GM19238 (cell line): Measurements from ENCODE around the gene HYAL1.
"Not testable (repeated sequence)": the region's sequence is repeated elsewhere in the genome, so short reads cannot be mapped to it uniquely, and the experiment has no call there.

Experiments used
- DNase-seq: peaks from one replicate; pipeline ENCODE4 v3.0.0; 2011; ENCODE audit warnings: low spot score; ENCODE audit not compliant: insufficient read length

HYAL1 gene

DNA sequence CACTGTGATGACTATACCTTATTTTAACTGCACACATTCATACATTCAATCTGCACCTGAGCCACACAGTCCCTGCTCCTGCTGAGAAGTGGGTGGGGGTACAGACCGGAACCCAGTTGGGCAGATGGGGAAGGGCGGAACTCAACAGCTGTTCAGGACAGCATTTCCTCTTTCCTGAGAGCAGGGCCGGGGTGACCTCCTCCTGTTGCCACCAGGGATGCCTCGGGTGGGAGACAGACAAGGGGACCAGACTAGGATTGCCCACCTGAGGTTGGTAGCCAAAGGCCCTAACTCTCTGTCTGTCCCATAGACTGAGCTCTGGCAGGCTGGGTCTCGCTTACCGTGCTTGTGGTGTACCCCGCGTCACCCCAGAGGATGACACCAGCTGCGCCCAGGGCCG lies 15.2 kb upstream of the HYAL1 start:
- DNase-seq = no peak

DNA sequence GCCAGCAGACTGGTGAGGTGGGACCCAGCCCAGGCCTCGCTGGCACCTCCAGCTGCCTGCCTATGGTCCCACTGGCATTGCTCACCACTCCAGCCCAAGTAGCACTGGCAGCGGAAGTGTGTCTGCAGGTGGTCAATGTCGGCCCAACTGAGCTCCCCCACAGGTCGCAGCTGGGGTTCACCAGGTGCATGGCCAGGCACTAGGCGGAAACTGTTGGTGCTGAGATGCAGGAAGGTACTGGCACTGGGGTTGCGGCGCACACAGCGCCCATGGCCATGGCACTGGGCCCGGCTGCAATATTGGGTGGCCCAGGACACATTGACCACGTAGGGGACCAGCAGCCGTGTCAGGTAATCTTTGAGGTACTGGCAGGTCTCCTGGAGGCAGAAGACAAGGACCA lies 14.8 kb upstream of the HYAL1 start:
- DNase-seq = no peak

DNA sequence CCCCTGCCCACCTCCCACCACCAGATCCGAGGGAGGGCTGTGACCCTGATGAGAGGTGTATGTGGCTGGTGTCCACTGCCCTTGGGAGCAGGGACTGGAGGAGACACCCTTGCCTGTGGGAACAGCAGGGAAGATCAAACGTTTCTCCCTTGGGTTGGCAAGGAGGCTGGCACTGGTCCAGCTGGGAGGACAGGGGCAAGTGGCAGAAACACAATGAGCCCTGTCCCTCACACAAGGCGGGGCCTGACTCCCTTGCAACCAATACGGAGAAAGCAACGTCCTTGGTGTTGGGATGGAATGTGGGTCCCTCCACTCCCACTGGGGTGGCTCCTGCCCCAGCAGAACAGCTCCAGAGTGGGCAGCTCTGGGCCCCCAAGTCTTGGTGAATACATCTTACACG lies 13.9 kb upstream of the HYAL1 start:
- DNase-seq = no peak

DNA sequence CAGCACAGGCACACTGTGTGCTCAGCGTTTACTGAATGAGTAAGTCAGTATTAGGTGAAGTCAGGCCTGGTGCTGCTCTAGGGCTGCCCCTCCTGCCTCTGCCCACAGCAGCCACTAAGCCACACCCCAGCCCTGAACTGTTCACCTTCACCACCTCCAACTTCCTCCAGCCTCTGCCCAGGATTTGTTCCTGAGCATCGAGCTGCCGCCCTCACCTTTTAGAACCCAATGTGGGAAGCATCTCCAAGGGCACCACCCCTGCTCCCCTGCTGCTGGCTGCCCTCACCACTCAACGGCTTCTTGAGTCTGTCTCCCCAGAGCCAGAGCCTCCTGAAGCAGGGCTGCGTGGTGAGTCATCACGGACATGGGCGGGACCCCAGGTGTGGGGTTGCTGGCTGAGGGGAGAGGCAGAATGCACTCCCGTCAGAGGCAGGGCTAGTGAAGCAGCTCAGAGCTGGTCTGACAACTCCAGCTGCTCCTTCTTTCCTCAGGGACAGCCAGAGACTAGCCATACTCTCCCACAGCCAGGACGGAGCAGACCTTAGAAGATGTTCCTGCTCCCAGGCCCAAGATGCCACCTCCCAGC lies 13.4 kb upstream of the HYAL1 start:
- DNase-seq = no peak

DNA sequence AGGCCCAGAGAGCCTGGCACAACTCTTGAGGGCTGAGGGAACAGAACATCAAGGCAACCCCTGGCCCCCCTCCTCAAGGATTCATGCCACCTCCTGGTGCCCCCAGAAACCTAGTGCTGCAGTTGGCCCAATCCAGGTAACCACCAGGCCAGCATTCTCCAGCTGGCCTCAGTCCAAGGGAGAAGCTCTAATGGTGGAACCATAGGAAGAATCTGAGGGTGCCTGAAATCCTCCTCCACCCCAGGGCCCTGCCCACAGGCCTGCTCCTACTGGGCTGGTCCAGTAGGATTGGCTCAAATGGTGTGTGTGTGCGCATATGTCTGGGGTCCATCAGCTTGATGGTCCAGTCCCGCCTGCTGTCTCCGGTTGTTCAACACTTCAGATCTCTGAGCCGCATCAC lies 11.4 kb upstream of the HYAL1 start:
- no peak for DNase-seq

DNA sequence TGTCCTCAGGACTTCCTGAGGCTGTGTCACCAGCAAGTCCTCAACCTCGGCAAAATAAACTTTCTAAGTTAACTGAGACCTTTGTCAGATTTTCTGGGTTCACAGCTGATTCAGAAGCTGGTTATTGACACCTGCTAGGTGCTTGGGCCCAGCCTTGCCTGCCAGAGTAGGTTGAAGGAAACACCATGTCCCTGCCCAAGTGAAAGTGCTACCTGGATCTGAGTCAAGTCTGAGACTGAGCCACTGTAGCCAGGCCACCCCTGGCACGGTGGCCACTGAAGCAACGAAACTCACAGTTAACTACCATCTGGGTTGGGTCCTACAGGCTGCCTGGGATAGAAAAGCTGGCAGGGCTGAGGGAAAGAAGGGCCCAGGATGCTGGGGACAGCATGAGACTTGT lies 11.0 kb upstream of the HYAL1 start:
- no peak for DNase-seq

DNA sequence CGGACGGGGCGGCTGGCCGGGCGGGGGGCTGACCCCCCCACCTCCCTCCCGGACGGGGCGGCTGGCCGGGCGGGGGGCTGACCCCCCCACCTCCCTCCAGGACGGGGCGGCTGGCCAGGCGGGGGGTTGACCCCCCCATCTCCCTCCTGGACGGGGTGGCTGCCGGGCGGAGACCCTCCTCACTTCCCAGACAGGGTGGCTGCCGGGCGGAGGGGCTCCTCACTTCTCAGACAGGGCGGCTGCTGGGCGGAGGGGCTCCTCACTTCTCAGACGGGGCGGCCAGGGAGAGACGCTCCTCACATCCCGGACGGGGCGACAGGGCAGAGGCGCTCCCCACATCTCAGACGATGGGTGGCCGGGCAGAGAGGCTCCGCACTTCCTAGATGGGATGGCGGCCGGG lies 8.7 kb upstream of the HYAL1 start:
- DNase-seq = not testable (repeated sequence)

DNA sequence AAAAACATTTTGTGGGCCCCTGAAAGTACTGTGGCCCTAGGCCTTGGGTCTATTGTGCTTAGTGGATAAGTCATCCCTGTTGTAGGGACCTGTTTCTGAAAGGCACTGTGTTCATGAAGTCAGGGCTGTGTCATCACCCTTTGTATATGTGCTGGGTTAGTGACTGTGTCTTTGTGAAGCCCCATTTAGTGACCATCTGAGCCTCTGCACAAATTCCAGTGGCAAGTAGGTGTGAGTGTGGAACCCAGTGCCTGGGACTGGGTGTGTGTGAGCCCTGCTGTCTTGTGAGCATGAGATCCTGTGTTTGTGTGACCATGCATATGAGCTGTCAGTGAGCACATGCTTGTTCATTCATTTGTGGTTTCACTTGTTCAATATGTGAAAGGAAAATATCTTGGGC lies 1.2 kb upstream of the HYAL1 start:
- DNase-seq = no peak

DNA sequence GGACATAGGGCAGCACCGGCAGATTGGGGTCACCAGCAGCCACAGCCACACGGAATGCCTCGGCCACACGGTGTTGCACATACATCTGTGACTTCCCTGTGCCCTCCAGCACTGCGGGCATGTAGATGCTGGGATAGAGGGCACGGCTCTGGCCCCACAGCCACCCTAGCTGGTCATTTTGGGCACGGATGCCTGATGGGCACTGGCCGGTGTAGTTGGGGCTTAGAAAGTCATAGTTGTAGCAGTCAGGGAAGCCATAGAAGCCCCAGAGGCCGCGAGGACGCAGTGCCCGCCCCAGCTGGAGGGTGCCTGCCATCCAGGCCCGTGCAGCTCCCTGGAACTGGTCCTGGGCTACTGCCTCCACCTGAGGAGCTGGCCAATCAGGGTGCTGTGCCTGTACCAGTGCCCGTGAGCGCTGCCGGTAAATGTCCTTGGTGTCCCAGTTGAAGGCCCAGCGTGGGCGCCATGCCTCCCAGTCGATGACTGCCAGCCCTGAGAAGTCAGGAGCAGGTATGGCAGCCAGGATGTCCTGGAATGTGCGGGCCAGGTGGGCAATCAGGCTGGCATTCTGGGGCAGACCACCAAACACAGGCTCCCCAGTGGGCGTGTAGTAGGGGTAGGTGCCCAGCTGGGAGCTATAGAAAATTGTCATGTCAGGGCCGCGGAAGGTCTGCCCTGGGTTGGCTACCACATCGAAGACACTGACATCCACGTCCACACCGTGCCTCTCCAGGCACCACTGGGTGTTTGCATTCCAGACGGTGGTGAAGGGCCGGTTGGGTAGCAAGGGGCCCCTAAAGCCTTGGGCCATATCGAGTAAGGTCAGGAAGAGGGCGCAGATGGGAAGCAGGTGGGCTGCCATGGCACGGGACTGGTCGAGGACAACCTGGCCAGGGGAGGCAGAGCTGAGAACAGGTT lies 1.0 kb downstream of the HYAL1 start:
- DNase-seq = no peak

DNA sequence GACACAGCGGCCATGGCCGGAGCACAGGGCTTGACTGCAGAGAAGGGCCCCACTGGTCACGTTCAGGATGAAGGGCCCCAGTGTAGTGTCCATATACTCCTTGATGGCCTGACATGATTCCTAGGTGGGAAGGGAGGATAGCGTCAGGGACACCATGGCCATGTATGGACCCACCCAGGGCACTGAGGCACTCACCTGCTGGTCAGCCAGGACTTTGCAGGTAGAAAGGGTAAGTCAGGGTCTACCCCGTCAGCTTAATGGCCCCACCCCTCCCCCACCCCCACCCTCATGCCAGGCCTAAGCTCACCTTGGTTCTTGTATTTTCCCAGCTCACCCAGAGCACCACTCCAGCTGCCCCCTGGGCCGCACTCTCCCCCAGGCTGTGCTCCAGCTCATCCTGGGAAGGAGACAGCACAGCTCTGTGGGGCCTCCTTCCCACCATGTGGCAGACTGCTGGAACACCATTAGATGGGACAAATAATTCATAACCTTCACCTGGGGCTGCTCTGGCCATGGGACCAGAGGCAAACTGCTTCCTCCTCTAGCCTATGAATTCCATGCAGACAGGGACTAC lies 2.6 kb downstream of the HYAL1 start:
- no peak for DNase-seq

DNA sequence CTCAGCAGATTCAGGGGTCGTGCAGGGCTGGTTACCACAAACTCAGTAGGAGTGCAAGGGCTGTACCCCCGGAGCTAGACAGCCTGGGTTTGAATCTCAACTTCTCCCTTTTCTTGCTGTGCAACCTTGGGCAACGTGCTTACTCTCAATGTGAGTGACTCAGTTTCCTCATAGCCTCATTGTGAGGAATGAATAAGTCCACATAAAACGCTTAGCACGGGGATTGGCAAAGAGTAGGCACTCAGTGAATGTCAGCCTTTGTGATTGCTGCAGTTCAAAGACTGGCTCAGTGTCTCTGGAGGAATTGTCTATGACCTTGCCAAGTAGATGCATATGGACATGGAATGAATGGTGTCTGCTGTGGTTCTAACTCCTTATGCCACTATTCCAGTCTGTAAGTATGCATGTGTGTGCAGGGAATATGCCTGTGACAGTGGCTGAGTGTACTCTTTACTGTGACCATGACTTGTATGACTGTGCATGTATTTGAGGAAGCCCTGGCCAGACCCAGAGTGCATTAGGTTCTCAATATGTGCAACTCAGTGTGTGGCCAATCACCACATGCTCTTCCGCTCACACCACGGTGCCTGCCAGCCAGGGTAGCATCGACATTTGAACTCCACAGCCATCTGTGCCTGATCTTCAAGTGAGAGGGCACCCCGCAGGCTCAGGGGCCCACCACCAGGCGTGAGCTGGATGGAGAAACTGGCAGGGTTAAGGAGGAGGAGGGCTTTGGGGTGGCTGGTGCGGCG lies 3.3 kb downstream of the HYAL1 start:
- DNase-seq = no peak

DNA sequence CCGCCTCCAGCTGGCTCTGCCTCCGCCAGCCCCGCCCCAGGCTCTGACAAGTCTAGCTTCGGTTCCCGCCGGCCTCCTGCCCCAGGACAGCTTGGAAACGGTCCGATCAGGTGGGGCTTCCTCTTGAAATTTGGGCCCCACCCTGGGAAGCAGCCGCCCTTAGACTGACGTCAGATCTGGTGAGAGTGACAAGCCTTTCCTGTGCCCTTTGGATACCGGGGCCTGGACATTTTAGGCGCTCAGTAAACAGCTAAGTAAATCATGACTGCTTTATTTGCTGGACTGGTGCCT lies 3.8 kb downstream of the HYAL1 start:
- DNase-seq = no peak

DNA sequence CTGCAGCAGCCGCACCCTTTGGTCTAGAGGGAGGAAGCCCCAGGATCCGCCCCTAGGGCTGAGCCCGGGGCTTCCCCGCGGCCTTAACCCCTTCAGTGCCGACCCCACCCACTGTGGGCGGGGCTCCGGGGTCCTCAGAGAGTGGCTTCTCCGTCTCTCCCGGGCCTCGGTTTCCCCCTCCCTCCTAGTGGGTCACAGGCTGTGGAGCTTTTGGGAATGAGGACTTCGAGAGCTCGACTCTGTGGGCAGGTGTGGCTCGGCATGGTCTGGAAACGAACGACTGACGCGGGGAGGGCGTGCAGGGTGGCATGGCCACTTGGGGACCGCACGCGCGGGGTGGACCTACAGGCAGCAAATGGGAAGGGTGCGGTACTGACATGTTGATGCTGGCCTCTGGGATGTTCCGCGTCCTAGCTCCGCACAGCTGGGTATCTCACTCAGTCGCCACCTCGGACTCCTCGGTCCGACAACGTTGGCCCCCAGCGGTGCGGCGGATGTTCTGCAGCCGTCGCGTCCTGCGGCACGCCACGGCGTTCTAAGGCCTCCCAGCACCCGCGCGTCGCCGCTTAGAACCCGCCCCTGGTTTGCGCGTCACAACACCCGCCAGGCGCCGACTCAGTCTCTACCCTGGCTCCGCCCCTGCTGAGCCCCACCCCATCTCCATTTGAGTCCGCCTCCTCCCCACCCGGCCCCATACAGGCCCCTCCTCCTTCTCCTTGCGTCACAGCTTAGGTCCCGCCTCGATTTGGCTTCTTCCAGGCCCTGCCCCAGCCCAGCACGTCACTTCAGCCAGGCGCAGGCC lies 4.3 kb downstream of the HYAL1 start, which contains the start of the genes HYAL3 and NAA80:
HYAL3 (minus strand) TSS at position 570 of the 802 bp plus-strand sequence. CDS start 3,803 bp downstream, outside the sequence.
NAA80 (minus strand) TSS at position 570 of the 802 bp plus-strand sequence. CDS start 1,942 bp downstream, outside the sequence.
- peak; percentile 97 for DNase-seq

DNA sequence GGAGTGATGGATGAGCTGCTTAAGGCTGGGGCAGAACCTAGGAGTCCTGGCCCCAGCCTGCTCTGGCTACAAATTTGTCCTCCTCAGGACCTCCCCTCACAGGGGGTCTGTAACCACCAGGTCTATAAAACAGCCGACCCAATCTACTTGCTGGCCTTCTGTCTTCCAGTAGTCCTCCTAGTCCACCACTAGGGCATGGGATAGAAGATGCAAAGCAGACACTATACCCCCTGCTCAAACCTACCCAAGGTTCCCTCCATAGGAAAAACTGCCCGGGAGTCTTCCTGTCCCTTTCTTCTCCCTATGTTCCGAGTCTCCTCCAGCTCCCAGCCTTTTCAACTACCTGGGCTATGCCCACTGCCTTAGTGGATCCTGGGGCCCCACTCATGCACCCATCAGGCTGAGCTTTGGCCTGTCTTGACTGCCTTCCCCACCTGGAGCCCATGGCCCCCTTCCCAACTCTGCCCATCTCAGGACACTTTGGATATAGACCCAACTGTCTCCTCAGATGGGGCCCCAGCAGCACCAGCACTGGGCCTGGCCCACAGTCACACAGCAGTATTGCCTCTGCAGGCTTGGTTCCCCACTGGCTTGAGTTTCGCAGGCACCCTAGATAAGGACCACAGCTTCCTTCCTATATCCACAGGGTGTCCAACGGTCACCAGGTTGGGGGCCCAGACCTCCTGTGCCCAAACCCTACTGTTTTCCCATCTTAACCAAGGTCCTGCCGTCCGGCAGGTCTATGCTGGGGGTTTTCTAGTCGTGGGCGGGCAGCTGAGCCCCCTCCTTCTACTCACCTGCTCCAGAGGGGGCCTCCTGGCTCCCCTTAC lies 5.3 kb downstream of the HYAL1 start:
- DNase-seq = no peak

DNA sequence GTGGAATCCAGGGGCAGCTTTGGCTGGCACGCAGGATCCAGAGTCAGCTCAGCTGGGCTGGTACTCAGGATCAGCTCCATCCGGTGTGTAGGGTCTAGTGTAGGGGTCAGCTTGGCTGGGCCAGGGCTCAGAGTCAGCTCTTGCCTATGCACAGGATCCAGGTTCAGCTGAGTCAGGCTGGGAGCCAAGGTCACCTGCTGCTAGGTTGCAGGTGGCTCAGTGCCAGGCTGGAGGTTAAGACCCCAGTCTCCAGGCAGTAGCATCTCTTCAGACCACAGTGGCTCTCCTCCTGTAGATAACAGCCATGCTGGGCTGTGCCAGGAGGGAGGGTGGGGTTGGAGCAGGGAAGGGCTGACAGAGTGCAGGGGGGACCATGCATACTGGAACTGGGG lies 6.0 kb downstream of the HYAL1 start:
- DNase-seq = no peak

DNA sequence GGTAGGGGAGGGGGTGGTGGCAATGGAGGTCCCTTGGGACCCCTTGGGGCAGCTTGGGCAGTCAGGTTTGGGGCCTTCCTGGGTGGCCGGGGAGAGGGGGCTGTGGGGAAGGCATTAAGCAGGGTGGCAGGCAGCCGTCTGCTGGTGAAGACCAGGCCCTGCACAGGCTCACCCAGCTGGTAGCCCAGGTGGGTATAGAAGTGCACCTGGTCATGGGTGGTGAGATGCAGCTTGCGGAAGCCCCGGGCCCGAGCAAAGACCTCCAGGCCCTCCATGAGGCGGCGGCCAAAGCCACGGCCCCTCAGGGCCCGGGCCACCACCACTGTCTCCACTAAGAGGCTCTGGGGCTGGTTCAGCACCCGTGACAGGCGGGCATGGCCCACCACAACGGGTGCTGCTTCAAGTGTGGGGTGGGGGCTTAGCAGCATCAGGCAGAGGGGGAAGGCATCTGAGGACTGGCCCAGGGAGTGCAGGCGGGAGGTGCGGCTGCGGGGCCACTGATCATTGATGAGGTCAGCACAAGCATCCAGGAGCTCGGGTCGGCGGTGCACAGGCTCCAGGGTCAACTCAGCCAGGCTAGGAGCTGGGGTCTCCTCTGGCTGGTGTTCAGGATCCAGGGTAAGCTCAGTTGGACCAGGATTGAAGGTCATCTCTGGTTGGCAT lies 6.5 kb downstream of the HYAL1 start:
- no peak for DNase-seq

DNA sequence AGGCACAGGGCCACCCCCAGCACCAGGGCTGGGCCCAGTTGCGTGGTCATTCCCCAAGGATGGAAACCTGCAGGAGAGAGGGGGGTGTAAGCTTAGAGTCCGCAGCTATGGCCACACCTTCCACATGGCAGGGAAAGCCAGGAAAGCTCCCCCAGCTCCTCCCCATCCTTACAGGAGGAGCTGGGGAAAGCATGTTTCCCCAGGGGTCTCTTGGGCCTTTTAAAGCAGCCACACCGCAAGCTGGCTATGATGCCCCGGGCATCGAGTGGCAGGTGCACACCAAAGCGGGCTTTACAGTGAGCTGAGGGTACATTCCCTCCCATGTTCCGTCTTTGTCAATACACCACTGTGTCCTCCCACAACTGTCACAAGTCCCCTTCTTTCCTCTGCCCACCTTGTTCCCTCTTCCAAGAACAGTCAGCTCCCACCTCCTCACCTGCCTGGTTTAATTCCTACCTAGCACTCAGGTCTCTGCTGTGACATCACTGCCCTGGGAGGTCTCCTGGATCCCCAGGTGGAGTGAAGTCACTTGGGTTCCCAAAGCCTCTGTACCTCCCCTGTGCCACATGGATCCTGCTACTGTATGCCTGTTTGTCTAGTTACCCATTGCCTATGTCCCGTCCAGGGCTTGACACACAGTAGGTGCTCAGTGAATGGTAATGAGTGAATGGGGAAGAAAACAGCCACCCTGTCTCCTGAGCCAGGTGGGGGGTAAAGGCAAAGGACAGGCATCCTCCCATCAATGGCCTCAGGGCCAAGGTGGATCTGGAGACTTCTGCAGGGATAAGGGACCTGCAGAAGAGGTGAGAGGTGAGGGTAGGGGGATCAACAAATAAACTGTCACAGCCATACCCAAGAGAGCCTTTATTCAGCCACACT lies 7.6 kb downstream of the HYAL1 start:
- DNase-seq = no peak

DNA sequence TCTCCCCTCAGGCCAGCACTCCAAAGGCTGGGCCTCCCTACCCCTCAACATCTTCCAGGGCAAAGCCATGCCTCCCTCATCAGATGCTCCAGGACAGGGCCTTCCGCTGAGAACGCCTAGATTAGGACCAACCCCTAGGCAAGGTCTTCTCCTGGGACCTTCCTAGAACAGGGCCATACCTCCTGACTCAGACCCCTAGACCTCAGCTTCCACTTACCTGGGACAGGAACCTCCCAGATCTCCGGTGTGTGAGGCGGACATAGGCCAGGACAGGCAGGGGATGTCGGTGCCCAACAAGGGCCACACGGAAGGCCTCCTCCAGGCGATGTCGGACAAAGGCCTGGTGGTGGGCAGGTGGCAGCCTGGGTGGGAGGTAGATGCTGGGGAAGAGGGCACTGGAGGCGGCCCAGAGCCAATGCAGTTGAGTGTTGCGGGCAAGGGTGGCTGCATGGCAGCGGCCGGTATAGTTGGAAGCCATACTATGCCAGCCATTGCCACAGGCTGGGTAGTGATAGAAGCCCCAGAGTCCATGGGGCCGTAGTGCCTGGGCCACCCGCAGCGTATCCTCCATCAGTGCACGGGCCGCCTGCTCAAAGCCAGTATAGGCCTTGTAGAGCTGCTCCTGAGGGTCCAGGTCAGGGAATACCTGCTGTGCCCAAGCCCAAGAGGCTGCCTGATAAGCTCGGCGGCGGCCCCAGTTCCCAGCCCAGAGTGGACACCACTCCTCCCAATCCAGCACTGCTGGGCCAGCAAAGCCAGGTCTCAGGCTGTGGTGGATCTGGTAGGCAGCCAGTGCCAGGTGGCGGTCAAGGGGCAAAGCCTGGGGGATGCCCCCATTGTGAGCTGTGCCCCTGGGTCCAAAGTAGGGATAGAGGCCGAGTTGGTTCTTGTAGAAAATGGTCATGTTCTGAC lies 8.6 kb downstream of the HYAL1 start:
- no peak for DNase-seq
